GM23338 (cell line): Measurements from ENCODE around the gene TPSAB1. TPM values are rescaled to one million over a fixed set of nuclear protein-coding genes. Genes with fewer than 3 reads are reported as not detected.

ENCODE experiments used
- ATAC-seq: fragments of 200-7000 bp; cut with Tn5 transposase; 3 replicates; pipeline ENCODE4 v1.9.1; 2020
- DNase-seq: peaks from one replicate; pipeline ENCODE4 v3.0.0-alpha.2; 2015; ENCODE audit warnings: low spot score
- H2AFZ ChIP-seq: fragments of 200-600 bp; sonication (generic); 2 replicates; pipeline ENCODE4 v1.8.0; 2016; ENCODE audit warnings: antibody characterized with exemption, mild to moderate bottlenecking, moderate library complexity
- H3F3A ChIP-seq: fragments of 200-600 bp; sonication (generic); replicated peaks from 2 replicates; pipeline ENCODE4 v1.8.0; 2017; ENCODE audit warnings: antibody characterized with exemption, mixed run types, low read depth
- H3K27ac ChIP-seq: fragments of 200-600 bp; sonication (generic); 2 replicates; pipeline ENCODE4 v1.6.1; 2016; ENCODE audit warnings: low read depth
- H3K27me3 ChIP-seq: fragments of 200-600 bp; sonication (generic); 2 replicates; pipeline ENCODE4 v1.8.0; 2016; ENCODE audit warnings: mild to moderate bottlenecking, mixed run types, moderate library complexity; ENCODE audit not compliant: insufficient read depth
- H3K36me3 ChIP-seq: fragments of 200-600 bp; sonication (generic); 2 replicates; pipeline ENCODE4 v1.8.0; 2016; ENCODE audit warnings: mild to moderate bottlenecking; ENCODE audit not compliant: insufficient read depth
- H3K4me1 ChIP-seq: fragments of 200-600 bp; sonication (generic); 2 replicates; pipeline ENCODE4 v1.8.0; 2016; ENCODE audit warnings: mild to moderate bottlenecking, moderate library complexity; ENCODE audit not compliant: insufficient read depth
- H3K4me2 ChIP-seq: fragments of 200-600 bp; sonication (generic); 2 replicates; pipeline ENCODE4 v1.7.1; 2017; ENCODE audit warnings: mixed run types
- H3K4me3 ChIP-seq: fragments of 200-600 bp; sonication (generic); 2 replicates; pipeline ENCODE4 v1.6.1; 2016; ENCODE audit warnings: mixed run types
- H3K79me2 ChIP-seq: fragments of 200-600 bp; sonication (generic); replicated peaks from 2 replicates; pipeline ENCODE4 v1.8.0; 2017; ENCODE audit warnings: mild to moderate bottlenecking; ENCODE audit not compliant: insufficient read depth
- H3K9me2 ChIP-seq: fragments of 200-600 bp; sonication (generic); 2 replicates; pipeline ENCODE4 v1.8.0; 2017; ENCODE audit not compliant: insufficient read depth
- H4K20me1 ChIP-seq: fragments of 200-600 bp; sonication (generic); replicated peaks from 2 replicates; pipeline ENCODE4 v1.8.0; 2017; ENCODE audit warnings: mild to moderate bottlenecking; ENCODE audit not compliant: insufficient read depth
- H3K27ac Mint-ChIP-seq: 2 replicates; pipeline ENCODE4 v1.8.0; 2020; ENCODE audit warnings: inconsistent platforms, mild to moderate bottlenecking, moderate library complexity, mixed read lengths
- H3K27me3 Mint-ChIP-seq: 3 replicates; pipeline ENCODE4 v1.8.0; 2022; ENCODE audit warnings: low read depth, mild to moderate bottlenecking, moderate library complexity, mixed read lengths, inconsistent platforms; ENCODE audit not compliant: insufficient read depth, poor library complexity
- H3K36me3 Mint-ChIP-seq: 3 replicates; pipeline ENCODE4 v1.8.0; 2021; ENCODE audit warnings: low read depth, mild to moderate bottlenecking, inconsistent platforms, moderate library complexity, mixed read lengths
- H3K4me1 Mint-ChIP-seq: 3 replicates; pipeline ENCODE4 v1.8.0; 2020; ENCODE audit warnings: mild to moderate bottlenecking, inconsistent platforms, mixed read lengths
- H3K4me3 Mint-ChIP-seq: 3 replicates; pipeline ENCODE4 v1.8.0; 2021; ENCODE audit warnings: moderate library complexity, mild to moderate bottlenecking, inconsistent platforms, mixed read lengths
- H3K9me3 Mint-ChIP-seq: 3 replicates; pipeline ENCODE4 v1.8.0; 2020; ENCODE audit warnings: moderate library complexity, mild to moderate bottlenecking, inconsistent platforms, mixed read lengths
- CREB1 ChIP-seq: fragments of 250-450 bp; sonication (Bioruptor Pico); IDR thresholded peaks from 2 replicates; pipeline ENCODE4 v1.5.0; 2020; ENCODE audit warnings: low read depth, mild to moderate bottlenecking, moderate library complexity
- EZH2 ChIP-seq: fragments of 200-600 bp; sonication (generic); IDR thresholded peaks from one replicate; pipeline ENCODE4 v1.8.0; 2017; ENCODE audit warnings: antibody characterized with exemption, mild to moderate bottlenecking, low read depth; ENCODE audit not compliant: unreplicated experiment
- EZH2phosphoT487 ChIP-seq: fragments of 200-600 bp; sonication (generic); IDR thresholded peaks from one replicate; pipeline ENCODE4 v1.8.1; 2018; ENCODE audit warnings: antibody characterized with exemption; ENCODE audit not compliant: unreplicated experiment
- JUNB ChIP-seq: IDR thresholded peaks from one replicate; pipeline ENCODE4 v1.6.1; 2016; ENCODE audit warnings: antibody characterized with exemption; ENCODE audit not compliant: unreplicated experiment
- NANOG ChIP-seq: IDR thresholded peaks from 2 replicates; pipeline ENCODE4 v1.6.1; 2016; ENCODE audit warnings: antibody characterized with exemption, borderline replicate concordance
- POLR2AphosphoS5 ChIP-seq: IDR thresholded peaks from 2 replicates; pipeline ENCODE4 v1.6.1; 2016; ENCODE audit warnings: antibody characterized with exemption, low read depth
- STAT1 ChIP-seq: IDR thresholded peaks from one replicate; pipeline ENCODE4 v1.6.1; 2016; ENCODE audit warnings: antibody characterized with exemption; ENCODE audit not compliant: unreplicated experiment
- ZNF114 ChIP-seq: fragments of 250-450 bp; sonication (Bioruptor Pico); IDR thresholded peaks from 2 replicates; pipeline ENCODE4 v1.5.0; 2020; ENCODE audit warnings: mild to moderate bottlenecking, moderate library complexity
- ZNF331 ChIP-seq: fragments of 250-450 bp; sonication (Bioruptor Pico); IDR thresholded peaks from 2 replicates; pipeline ENCODE4 v1.5.0; 2020; ENCODE audit warnings: low read depth, mild to moderate bottlenecking, moderate library complexity
- polyA plus RNA-seq: library from polyadenylated mRNA; unstranded; fragments of >200 nt; fragmentation: Nextera tagmentation; extraction: Ambion mirVana; gene quantifications from 2 replicates; pipeline ENCODE4 v1.2.1, GENCODE V29; 2016
- total RNA-seq: library from RNA; depleted of rRNA; stranded (reverse); fragments of >200 nt; shearing (Covaris generic); gene quantifications from 2 replicates; pipeline ENCODE4 v1.2.3, GENCODE V29; 2014
- TF ChIP-seq, protein P1 (sequence below): fragments of 250-450 bp; sonication (Bioruptor Pico); IDR thresholded peaks from 2 replicates; pipeline ENCODE4 v1.5.0; 2020; ENCODE audit warnings: mild to moderate bottlenecking, moderate library complexity
- TF ChIP-seq, protein P2 (sequence below): IDR thresholded peaks from 2 replicates; pipeline ENCODE4 v1.6.1; 2016; ENCODE audit warnings: antibody characterized with exemption
- TF ChIP-seq, protein P3 (sequence below), 2 experiments: fragments of 200-600 bp in 1 of 2; sonication (generic) in 1 of 2; conservative IDR thresholded peaks; 2 replicates each; pipeline versions ENCODE4 v1.5.1 to v1.6.1; 2016 to 2017; ENCODE audit warnings: antibody characterized with exemption in 2 of 2, low read depth in 2 of 2, mild to moderate bottlenecking in 2 of 2, moderate library complexity in 1 of 2
- TF ChIP-seq, protein P4 (sequence below): IDR thresholded peaks from one replicate; pipeline ENCODE4 v1.6.1; 2018; ENCODE audit warnings: antibody characterized with exemption; ENCODE audit not compliant: unreplicated experiment

Gene TPSAB1
- total and polyA plus RNA-seq, 2 experiments from 2014 or later = not detected

DNA sequence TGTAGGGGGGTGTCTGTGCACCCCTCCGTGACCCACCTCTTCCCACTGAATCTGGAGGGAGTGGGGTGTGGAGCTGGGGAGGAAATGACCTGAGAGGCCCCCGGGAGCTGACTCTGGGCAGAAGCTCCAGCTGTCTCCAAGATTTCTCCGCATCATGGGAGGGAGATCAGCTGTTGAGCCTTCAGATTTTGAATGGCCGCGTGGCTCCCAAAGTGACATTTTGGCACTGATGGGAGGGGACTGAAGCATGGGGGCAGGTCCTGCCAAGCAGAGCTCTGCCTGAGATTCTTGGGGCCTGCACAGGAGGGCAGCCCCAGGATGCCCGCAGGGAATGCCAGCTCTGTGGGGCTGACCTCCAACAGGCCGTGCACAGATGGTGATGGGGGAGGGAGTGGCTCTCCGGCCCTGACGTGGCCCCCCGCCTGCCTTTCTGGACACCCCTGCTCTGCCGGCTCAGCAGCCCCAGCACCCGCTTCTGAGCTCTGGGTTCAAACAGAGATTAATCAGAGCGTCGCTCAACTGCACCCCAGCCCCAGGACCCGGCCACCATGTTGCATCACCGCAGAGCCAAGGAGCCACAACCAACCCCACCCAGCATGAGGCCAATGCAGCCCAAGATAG, 43.6 kb downstream of the TPSAB1 start:
- Mint-ChIP-seq H3K27ac (no peak overlapping the region; the same call in 1 of the 2 replicates), H3K9me3 (no peaks in the 10 kb centered on the region), H3K4me1 (peaks cover 17% of the 10 kb centered on the region), H3K4me3 (no peak overlapping the region), H3K36me3 (no peaks in the 10 kb centered on the region), H3K27me3 (peaks cover 23% of the 10 kb centered on the region)
- no peak overlapping the region for H3K4me2 ChIP-seq
- peaks cover 8% of the 10 kb centered on the region; the same call in 1 of the 2 replicates for H3K4me1 ChIP-seq
- DNase-seq (no peak), ATAC-seq (no peak)
- no peak overlapping the region for H2AFZ ChIP-seq
- no peaks in the 10 kb centered on the region for H3K79me2 ChIP-seq
- H3K36me3 ChIP-seq = no peaks in the 10 kb centered on the region
- no peak overlapping the region for H3K27ac ChIP-seq
- no peaks in the 10 kb centered on the region for H3F3A ChIP-seq
- H3K4me3 ChIP-seq = no peak overlapping the region
- peaks cover 6% of the 10 kb centered on the region; the same call in 1 of the 2 replicates for H3K27me3 ChIP-seq
- no peaks in the 10 kb centered on the region for H3K9me2 ChIP-seq
- H4K20me1 ChIP-seq = no peaks in the 10 kb centered on the region
- TF ChIP-seq, protein P1, sequence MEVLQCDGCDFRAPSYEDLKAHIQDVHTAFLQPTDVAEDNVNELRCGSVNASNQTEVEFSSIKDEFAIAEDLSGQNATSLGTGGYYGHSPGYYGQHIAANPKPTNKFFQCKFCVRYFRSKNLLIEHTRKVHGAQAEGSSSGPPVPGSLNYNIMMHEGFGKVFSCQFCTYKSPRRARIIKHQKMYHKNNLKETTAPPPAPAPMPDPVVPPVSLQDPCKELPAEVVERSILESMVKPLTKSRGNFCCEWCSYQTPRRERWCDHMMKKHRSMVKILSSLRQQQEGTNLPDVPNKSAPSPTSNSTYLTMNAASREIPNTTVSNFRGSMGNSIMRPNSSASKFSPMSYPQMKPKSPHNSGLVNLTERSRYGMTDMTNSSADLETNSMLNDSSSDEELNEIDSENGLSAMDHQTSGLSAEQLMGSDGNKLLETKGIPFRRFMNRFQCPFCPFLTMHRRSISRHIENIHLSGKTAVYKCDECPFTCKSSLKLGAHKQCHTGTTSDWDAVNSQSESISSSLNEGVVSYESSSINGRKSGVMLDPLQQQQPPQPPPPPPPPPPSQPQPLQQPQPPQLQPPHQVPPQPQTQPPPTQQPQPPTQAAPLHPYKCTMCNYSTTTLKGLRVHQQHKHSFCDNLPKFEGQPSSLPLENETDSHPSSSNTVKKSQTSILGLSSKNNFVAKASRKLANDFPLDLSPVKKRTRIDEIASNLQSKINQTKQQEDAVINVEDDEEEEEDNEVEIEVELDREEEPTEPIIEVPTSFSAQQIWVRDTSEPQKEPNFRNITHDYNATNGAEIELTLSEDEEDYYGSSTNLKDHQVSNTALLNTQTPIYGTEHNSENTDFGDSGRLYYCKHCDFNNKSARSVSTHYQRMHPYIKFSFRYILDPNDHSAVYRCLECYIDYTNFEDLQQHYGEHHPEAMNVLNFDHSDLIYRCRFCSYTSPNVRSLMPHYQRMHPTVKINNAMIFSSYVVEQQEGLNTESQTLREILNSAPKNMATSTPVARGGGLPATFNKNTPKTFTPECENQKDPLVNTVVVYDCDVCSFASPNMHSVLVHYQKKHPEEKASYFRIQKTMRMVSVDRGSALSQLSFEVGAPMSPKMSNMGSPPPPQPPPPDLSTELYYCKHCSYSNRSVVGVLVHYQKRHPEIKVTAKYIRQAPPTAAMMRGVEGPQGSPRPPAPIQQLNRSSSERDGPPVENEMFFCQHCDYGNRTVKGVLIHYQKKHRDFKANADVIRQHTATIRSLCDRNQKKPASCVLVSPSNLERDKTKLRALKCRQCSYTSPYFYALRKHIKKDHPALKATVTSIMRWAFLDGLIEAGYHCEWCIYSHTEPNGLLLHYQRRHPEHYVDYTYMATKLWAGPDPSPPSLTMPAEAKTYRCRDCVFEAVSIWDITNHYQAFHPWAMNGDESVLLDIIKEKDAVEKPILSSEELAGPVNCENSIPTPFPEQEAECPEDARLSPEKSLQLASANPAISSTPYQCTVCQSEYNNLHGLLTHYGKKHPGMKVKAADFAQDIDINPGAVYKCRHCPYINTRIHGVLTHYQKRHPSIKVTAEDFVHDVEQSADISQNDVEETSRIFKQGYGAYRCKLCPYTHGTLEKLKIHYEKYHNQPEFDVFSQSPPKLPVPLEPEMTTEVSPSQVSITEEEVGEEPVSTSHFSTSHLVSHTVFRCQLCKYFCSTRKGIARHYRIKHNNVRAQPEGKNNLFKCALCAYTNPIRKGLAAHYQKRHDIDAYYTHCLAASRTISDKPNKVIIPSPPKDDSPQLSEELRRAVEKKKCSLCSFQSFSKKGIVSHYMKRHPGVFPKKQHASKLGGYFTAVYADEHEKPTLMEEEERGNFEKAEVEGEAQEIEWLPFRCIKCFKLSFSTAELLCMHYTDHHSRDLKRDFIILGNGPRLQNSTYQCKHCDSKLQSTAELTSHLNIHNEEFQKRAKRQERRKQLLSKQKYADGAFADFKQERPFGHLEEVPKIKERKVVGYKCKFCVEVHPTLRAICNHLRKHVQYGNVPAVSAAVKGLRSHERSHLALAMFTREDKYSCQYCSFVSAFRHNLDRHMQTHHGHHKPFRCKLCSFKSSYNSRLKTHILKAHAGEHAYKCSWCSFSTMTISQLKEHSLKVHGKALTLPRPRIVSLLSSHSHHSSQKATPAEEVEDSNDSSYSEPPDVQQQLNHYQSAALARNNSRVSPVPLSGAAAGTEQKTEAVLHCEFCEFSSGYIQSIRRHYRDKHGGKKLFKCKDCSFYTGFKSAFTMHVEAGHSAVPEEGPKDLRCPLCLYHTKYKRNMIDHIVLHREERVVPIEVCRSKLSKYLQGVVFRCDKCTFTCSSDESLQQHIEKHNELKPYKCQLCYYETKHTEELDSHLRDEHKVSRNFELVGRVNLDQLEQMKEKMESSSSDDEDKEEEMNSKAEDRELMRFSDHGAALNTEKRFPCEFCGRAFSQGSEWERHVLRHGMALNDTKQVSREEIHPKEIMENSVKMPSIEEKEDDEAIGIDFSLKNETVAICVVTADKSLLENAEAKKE = no peak
- TF ChIP-seq EZH2 (no peak), ZNF331 (no peak), JUNB (no peak), POLR2AphosphoS5 (no peak), ZNF114 (CRISPR knock-in tag) (no peak), STAT1 (no peak), EZH2phosphoT487 (no peak), CREB1 (no peak), NANOG (no peak)
- TF ChIP-seq, protein P2, sequence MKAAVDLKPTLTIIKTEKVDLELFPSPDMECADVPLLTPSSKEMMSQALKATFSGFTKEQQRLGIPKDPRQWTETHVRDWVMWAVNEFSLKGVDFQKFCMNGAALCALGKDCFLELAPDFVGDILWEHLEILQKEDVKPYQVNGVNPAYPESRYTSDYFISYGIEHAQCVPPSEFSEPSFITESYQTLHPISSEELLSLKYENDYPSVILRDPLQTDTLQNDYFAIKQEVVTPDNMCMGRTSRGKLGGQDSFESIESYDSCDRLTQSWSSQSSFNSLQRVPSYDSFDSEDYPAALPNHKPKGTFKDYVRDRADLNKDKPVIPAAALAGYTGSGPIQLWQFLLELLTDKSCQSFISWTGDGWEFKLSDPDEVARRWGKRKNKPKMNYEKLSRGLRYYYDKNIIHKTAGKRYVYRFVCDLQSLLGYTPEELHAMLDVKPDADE = no peak
- TF ChIP-seq, protein P3, sequence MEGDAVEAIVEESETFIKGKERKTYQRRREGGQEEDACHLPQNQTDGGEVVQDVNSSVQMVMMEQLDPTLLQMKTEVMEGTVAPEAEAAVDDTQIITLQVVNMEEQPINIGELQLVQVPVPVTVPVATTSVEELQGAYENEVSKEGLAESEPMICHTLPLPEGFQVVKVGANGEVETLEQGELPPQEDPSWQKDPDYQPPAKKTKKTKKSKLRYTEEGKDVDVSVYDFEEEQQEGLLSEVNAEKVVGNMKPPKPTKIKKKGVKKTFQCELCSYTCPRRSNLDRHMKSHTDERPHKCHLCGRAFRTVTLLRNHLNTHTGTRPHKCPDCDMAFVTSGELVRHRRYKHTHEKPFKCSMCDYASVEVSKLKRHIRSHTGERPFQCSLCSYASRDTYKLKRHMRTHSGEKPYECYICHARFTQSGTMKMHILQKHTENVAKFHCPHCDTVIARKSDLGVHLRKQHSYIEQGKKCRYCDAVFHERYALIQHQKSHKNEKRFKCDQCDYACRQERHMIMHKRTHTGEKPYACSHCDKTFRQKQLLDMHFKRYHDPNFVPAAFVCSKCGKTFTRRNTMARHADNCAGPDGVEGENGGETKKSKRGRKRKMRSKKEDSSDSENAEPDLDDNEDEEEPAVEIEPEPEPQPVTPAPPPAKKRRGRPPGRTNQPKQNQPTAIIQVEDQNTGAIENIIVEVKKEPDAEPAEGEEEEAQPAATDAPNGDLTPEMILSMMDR (conservative IDR thresholded peaks at IDR 0.05; ENCODE audit: low read depth in 2 of 2) = no peak
- TF ChIP-seq, protein P4, sequence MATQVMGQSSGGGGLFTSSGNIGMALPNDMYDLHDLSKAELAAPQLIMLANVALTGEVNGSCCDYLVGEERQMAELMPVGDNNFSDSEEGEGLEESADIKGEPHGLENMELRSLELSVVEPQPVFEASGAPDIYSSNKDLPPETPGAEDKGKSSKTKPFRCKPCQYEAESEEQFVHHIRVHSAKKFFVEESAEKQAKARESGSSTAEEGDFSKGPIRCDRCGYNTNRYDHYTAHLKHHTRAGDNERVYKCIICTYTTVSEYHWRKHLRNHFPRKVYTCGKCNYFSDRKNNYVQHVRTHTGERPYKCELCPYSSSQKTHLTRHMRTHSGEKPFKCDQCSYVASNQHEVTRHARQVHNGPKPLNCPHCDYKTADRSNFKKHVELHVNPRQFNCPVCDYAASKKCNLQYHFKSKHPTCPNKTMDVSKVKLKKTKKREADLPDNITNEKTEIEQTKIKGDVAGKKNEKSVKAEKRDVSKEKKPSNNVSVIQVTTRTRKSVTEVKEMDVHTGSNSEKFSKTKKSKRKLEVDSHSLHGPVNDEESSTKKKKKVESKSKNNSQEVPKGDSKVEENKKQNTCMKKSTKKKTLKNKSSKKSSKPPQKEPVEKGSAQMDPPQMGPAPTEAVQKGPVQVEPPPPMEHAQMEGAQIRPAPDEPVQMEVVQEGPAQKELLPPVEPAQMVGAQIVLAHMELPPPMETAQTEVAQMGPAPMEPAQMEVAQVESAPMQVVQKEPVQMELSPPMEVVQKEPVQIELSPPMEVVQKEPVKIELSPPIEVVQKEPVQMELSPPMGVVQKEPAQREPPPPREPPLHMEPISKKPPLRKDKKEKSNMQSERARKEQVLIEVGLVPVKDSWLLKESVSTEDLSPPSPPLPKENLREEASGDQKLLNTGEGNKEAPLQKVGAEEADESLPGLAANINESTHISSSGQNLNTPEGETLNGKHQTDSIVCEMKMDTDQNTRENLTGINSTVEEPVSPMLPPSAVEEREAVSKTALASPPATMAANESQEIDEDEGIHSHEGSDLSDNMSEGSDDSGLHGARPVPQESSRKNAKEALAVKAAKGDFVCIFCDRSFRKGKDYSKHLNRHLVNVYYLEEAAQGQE = no peak
